GM18909 (cell line): ENCODE data around the gene TEKT5.
"Not testable (repeated sequence)": the region's sequence is repeated elsewhere in the genome, so short reads cannot be mapped to it uniquely, and the experiment has no call there.

ENCODE experiments used
- ATAC-seq: cut with Tn5 transposase; IDR thresholded peaks from one replicate; pipeline ENCODE4 v1.9.1; 2021; ENCODE audit warnings: mild to moderate bottlenecking; ENCODE audit not compliant: unreplicated experiment, poor library complexity

TEKT5 gene

DNA sequence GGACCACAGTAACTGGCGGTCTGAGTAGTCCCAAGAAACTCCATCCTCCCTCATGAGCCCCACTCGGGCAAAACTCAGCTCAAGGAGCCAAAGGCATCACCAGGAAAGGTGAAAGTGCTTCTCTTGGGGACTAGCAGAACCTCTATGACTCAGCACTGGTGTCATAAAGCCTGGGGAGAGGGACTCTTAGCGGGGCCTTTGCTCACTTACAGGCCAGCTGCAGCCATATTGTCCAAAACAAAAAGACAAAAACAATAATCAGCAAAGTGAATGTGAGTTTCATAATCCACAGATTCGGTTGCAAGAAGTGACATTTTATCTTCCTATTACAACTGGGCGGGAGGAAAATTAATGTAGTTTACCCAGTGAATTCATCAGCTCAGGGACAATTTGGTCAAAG, at the start of gene TEKT5:
TEKT5 (minus strand) TSS at position 101 of the 400 bp plus-strand sequence; CDS start at position 44, 57 bp downstream.
- ATAC-seq: no peak

DNA sequence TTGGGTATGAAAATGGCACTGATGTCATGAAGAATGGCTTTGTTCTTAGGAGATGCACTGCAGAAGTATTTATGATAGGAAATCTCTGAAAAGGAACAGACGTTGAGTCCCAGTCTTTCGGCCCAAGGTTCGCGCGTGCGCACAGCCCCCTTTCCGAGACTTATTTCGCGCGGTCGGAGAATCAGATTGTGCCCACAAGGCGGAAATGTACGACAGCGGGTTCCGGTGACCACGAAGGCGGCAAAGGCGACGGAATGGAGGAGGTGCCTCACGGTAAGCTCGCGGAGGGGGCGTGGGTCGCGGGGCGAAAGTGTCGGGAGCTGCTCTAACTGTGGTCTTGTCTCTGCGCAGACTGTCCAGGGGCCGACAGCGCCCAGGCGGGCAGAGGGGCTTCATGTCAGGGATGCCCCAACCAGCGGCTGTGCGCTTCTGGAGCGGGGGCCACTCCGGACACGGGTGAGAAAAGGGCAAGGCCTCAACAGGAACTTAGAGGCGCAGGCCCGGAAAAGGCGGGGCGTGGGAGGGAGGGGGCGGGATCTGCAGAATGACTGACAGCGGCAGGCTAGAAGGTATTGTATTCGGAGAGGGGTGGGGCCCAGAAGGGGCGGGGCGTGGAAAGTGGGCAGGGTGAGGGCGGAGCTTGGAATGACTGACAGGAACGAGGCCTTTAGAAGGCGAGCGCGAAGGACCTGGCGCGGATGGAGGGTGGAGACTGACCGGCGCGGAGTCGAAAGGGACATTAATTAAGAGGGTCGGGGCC, 49.1 kb upstream of the TEKT5 start, which contains the start of gene NUBP1:
NUBP1 (plus strand) TSS at position 233 of the 760 bp plus-strand sequence; CDS start at position 255, 22 bp downstream.
- peak; percentile 87 for ATAC-seq

DNA sequence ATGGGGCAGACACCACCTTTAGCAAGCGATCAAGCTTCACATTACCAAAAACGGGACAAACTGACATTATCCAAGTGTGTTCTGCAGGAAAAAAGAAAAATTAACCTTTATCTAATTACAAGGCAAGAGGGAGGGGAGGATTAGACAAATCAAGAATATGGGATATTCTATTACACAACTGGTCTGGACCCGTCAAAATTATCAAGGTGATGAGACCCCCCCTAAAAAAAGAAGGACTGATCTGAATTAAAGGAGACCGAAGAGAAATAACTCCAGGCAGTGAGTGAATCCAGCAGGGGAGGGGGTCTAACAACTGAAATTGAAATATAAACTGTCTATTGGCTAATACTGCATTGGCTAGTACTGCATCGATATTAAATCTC, 48.5 kb upstream of the TEKT5 start:
- ATAC-seq: no peak

DNA sequence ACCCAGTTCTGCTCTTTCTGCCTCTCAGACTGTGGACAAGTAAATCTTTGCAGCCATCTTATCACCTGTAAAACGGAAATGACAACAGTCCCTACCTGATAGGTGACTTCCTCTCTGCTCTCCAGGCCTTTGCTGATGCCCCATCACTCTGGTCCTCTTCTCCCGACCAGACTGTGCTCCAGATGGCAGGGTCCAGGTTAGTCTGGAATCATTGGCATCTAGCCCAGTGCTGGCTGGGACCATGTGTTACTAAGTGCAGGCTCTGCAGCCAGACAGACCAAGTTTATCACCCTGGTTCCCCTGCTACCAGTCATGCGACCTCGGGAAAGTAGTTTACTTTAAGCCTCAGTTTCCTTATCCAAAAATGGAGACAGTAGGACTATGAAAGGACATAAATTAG, 47.1 kb upstream of the TEKT5 start:
- ATAC-seq: no peak

DNA sequence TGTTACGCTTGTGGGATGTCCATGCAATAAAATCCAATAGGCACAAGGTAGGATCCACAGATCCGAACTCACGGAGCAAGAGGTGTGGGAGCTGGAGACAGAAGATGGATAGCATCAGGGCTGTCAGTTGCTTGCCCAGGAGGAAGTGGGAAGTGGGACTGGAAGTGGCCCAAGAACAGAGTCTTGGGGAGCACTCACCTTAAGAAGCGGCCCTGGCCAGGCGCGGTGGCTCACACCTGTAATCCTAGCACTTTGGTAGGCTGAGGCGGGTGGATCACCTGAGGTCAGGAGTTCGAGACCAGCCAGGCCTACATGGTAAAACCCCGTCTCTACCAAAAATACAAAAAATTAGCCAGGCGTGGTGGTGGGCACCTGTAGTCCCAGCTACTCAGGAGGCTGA, 46.5 kb upstream of the TEKT5 start:
- ATAC-seq: not testable (repeated sequence)

DNA sequence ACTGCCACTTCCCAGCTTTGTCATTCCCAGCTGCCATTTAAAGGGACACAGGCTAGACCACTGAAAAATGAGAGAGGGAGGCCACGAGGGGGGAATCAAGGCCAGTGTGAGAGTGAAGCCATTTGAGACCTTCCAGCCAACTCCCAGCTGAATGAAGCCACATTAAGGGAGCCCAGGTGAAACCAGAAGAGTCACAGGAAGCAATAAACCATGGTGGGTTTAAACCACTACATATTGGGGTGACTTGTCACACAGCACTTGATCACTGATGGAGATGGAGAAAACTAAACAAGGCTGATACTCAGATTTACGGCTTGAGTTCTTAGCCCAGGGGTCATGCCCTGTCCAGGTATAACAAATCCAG, 46.1 kb upstream of the TEKT5 start:
- no peak for ATAC-seq

DNA sequence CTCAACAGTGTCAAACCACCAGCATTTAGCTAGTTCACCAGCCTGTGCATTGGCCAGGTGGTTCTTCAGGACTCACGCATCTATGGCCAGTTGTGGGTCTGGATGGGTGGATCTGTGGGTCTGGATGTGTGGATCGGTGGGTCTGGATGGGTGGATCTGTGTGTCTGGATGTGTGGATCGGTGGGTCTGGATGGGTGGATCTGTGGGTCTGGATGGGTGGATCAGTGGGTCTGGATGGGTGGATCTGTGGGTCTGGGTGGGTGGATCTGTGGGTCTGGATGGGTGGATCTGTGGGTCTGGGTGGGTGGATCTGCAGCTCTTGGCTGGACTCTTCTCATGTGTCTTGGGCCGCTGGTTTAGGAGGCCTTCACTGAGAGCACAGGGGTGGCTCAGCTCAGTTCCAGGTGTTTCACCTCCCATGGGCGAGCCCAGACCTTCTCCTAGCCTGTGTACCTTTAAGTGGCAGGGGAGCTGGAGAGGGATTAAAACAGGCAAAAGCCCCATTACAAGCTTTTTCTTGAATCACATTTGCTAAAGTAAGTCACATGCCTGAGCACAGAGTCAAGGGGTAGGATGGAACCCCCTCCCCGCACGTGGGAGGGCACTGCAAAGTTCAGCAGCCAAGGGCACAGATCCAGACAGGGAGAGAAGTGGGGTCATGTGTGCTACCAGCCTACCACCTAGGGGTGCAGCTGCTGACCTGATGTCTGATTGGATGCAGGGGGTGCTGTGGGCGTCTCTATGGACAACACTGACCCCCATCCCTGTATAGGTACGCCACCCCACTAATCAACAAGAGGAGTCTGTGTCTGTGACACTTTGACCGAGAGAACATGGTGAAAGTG, 45.5 kb upstream of the TEKT5 start:
- ATAC-seq: no peak

DNA sequence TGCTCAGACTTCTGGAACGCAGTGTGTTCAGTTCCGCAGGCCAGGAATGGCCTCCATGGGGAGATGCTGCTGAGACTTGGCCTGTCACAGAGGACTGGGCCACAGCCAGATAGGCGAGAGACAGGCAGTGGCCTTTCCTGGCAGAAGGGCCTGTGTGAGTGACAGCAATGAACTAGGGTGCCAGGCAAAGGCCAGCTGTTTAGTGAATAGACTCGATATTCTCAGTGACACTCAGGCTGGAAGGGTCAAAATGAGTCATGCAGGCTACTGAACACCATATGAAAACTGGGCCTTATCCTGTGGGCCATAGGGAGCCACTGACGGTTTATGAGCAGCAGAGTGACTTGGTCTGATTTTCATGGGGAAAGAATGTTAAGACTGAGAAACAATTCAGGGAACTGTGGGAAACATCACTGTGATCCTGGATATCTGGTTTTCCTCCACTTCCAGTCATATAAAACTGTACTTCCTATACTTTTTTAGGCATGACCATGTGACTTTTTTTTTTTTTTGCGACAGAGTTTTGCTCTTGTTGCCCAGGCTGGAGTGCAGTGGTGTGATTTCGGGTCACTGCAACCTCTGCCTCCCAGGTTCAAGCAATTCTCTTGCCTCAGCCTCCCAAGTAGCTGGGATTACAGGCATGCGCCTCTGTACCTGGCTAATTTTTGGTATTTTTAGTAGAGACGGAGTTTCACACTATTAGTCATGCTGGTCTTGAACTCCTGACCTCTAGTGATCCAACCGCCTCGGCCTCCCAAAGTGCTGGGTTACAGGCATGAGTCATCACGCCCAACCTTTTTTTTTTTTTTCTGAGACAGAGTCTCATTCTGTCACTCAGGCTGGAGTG, 43.7 kb upstream of the TEKT5 start:
- peak; percentile 79 for ATAC-seq

DNA sequence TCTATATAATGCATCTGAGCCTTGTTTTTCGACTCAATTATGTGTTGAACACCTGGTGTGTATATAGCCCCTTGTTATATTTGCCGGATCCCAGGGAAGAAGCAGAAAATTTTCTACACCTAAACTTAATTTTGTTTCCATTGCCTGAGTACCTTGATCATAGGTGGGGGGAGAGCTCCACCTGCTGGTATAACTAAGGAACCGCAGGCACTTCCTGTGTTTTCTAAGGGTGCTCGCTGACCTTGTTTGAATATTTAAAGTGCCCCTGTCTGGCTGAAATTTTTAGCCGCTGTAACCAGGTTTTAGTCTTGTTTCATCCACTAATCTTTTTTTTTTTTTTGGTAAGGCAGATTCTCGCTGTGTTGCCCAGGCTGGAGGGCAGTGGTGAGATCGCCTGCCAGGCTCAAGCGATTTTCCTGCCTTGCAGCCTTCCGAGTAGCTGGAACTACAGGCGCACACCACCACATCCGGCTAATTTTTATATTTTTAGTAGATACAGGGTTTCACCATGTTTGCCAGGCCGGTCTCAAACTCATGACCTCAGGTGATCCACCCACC, 42.4 kb upstream of the TEKT5 start:
- no peak for ATAC-seq

DNA sequence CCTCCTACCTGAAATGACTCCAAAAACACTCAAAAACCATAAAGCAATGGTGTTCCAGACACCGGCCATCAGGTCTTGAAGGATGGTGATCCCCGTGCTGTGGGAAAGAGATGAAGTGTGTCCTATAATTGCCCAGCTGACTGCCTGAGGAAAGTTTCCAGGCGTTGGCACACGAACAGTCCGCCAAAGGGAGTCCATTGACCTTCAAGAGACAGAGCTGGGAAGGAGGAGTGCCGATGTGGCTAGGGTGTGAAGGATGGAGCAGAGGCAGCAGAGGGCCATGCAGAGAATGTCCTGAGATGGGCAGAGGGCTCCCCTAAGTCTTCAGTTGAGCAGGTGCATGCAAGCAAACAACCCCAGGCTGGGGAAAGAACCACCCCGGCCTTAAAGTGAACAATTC, 37.1 kb upstream of the TEKT5 start:
- ATAC-seq: no peak

DNA sequence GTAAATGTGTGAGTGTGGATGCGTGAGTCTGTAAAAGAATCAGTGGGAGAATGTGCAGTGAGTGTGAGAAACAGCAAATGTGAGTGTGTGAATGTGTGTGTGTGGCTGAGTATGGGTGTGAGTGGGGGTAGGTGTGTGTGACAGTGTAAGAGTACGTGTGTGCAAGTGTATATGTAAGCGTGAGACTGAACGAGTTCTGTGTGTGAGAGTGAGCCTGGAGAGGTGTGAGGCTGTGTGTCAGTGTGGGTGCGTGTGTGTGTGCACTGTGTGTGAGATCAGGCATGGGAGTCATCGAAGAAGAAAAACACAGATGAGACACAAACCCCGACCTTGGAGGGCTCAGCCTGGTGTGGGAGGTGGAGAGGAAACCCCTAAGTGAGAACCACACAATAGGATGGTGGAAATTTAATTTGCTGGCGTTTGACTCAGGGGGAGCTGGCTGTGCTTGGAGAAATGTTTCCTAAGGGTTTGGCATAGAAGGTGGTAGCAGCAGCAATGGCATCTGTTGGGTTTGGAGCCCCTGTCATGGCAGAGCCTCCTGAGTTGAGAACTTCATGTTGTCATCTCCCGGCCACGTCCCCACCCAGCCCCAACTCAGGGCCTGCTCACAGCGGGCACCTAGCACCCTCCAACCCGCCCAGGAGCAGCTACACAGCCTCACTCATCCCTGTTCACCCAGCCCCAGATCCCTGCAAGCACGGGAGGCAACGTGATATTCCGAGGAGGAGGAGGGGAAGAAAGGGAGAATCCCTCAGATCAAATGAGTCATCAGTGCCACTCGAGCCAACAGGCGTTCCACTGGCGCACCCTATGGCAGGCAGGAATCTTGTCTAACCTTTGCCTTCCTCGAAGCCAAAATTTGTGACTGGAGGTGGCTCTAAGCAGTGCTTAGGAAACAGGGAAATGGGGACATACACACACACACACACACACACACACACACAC, 34.6 kb upstream of the TEKT5 start:
- ATAC-seq: no peak

DNA sequence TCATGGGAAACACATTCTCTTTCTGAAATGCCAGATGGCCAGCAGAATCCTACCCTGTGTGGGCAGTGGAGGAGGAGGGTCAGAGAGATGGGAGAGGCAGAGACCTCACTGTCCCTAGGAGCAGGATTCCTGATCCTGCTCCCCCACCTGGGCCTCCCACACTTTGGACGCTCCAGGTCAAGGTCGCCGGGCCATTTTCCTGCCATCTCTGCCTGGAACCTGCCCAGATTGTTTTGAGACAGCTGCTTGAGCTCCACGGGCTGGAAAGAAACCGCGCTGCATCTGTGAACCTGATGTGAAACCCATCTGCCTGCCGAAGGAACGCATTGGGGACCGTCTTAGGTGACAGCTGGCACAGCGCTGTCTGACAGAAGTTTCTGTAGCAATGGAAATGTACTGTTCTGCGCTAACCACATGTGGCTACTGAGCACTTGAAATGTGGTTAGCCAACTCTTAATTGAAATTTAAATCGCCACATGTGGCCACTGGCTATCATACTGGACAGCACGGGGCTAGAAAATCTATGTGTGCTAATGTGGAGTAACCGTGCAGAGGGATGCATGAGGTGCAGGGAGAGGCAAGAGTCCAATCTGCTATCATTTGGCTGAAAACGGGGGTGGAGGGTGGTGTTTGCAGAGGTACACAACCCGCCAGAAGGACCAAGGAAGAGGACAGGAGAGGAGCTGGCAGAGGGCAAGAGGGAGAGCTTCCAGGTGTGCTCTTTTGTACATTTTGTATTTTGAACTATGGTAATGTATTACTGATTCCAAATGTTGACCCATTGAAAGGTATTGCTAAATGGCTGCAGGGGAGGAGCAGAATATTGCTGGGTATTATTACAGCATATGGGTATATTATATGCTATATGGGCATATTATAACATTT, 33.5 kb upstream of the TEKT5 start:
- ATAC-seq: no peak

DNA sequence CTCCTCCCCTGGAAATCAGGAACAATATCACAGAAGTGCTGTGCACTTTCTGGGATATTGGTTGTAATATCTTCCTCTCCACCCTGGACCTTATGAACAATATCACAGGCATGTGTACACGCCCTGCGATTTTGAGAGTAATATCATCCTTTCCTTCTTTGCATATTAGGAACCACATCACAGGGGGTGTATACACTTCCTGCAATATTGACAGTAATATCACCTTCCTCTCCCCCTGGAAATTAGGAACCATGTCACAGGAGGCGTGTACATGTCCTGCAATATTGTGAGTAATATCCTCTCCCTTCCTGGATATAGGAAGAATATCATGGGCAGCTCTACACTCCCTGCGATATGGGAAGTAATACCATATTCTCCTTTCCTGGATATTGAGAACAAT, 14.2 kb upstream of the TEKT5 start:
- no peak for ATAC-seq

DNA sequence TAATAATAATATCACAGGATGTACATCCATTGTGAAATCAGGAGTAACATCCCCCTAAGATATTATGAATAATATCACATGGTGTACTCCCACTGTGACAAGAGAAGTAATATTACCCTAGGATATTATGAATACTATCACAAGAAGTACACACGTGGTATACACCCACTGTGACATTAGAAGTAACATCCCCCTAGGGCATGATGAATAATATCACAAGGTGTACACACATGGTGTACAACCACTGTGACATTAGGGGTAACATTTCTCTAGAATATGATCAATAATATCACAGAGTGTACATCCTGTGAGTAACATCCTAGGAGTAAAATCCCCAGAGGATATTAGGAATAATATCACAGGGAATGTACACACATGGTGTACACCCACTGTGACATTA, 5.0 kb upstream of the TEKT5 start:
- no peak for ATAC-seq

DNA sequence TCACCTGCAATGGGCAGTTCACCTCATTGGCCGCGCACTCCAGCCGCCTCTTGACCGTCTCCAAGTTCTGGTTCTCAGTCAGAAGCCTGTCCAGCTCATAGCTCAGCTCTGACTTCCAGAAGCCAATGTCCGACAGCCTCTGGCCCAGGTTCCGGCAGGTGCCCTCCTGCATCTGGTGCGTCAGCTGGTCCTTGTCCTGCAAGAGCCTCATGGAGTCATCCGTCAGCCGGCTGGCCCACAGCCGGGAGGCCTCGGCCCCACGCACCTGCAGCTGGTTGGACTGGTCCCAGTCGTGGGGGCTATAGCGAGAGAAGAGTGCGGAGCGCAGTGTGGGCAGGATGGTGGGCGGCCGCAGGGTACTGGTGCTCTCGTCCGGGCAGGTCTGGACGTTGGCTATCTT, 424 bp downstream of the TEKT5 start:
- no peak for ATAC-seq

DNA sequence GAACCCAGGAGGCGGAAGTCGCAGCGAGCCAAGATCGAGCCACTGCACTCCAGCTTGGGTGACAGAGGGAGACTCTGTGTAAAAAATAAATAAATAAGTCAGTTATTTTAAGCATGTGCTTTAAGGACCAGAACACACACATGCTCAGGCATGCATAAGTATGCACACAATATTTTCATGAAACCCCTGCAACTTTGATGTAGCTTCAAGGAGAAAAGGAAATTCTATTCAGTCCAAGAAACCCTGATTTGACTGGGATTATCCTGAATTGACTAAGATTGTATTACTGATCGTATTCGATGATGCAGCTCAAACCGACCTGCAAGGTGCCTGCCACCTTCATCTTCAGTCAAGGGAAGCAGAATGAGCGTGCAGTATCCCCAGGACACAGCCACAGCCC, 841 bp downstream of the TEKT5 start:
- ATAC-seq: no peak

DNA sequence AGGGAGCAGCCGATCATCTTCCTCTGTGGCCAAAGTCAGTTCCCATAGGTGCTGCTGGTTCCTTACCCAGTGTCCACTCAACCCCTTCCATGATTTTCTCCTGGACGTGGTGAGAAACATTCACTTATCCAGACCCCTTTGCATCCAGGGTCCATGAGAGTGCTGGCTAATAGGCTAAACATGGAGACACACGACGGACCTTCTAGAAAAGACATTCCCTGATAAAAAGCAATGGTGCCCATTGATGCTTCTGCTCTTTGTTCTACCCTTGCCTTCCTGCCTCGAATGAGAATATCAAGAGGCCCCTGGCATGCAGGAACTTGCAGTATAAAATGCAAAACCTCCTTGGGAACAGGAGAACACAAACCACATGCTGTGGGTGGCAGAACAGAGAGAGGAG, 2.3 kb downstream of the TEKT5 start:
- ATAC-seq: no peak

DNA sequence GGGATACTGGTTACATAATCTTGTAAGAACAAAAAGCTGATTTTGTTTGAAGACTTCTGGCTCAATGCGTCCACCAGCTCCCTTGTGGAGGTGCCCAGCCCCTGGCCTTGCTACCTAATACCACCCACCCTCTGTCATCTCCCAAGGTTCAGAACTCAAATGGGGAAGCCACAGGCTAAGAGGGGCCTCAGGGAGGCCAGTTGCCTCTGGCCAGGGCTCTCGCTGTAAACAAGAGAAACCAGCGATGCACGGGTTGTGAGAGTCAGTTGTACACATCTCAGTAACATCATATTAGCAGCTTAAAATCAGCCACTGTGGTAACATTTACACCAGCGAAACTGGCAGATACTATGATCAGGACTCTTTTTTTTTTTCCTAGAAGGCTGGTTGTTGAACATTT, 6.0 kb downstream of the TEKT5 start:
- no peak for ATAC-seq
